Left hindlimb (tissue), 1 donor: Measurements from ENCODE around the gene S1PR2.
"Not testable (repeated sequence)": the region's sequence is repeated elsewhere in the genome, so short reads cannot be mapped to it uniquely, and the experiment has no call there.

Experiments used
- DNase-seq: peaks from one replicate; pipeline ENCODE4 v3.0.0-alpha.2; 2018

The S1PR2 gene

GRCh38 chr19:10252707-10253106 lies 21.6 kb upstream of the S1PR2 start:
- DNase-seq: no peak

- DNase-seq: peak; percentile 97
Measured at GRCh38 chr19:10251792-10252694, 20.9 kb upstream of the S1PR2 start, which contains the start of gene MRPL4. Gene MRPL4, plus strand, starts transcription at chr19:10252214. Its CDS starts 40 bp downstream, at chr19:10252254.

GRCh38 chr19:10246511-10246910 lies 15.4 kb upstream of the S1PR2 start:
- no peak for DNase-seq

- no peak for DNase-seq
Measured at GRCh38 chr19:10245189-10245939, 14.2 kb upstream of the S1PR2 start.

DNA sequence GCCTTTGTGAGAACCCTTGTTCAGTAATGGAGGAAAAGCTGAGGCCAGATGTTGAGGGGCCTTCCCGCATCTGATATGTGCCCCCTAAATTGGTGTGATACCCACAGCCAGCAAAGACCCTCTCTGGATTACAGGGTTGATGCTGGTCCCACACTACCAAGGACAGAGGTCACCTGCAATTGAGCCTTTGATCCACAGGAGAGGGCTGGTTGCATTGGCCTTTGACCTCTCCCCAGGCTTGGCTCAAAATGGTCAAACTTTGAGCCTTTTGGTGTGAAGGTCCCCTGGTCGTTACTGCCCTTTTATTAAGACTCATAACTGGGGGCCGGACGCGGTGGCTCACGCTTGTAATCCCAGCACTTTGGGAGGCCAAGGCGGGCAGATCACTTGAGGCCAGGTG lies 12.5 kb upstream of the S1PR2 start:
- DNase-seq: no peak

- DNase-seq: not testable (repeated sequence)
Measured at GRCh38 chr19:10241826-10242449, 10.8 kb upstream of the S1PR2 start.

GRCh38 chr19:10238172-10238783 lies 7.1 kb upstream of the S1PR2 start:
- peak; percentile 92 for DNase-seq

- DNase-seq: no peak
Measured at GRCh38 chr19:10237702-10238101, 6.6 kb upstream of the S1PR2 start.

- not testable (repeated sequence) for DNase-seq
Measured at GRCh38 chr19:10235409-10235808, 4.3 kb upstream of the S1PR2 start.

DNA sequence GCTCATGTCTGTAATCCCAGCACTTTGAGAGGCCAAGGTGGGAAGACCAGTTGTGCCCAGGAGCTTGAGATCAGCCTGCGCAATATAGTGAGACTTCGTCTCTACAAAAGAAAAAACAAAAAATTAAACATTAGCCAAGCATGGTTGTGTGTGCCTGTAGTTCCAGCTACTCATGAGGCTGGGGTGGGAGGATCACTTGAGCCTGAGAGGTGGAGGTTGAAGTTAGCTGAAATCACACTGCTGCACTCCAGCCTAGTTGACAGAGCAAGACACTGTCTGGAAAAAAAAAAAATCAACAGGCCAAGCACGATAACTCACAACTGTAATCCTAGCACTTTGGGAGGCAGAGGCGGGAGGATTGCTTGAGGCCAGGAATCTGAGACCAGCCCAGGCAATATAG lies 3.9 kb upstream of the S1PR2 start:
- no peak for DNase-seq

- DNase-seq: no peak
Measured at GRCh38 chr19:10233946-10234345, 2.8 kb upstream of the S1PR2 start.

DNA sequence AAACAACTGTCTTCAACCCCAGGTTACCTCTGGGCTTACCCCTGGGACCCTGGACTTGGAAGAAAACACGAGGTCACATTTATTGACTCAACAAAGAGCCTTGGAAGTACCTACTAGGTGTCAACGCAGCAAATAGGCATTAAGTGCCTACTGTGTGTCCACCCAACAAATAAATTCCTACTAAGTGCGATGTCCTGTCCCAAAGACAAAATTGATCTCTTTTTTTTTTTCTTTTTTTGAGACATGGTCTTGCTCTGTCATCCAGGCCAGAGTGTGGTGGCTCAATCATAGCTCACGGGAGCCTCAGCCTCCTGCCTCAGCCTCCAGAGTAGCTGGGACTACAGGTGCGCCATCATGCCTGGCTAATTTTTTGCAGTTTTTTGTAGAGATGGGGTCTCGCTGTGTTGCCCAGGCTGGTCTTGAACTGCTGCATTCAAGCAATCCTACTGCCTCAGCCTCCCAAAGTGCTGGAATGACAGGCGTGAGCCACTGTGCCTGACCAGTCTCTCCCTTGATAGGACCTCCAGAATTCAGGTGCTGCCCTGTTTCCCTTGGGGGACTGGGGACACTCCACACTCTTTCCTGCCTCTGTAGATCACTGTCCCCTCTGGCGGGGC lies 589 bp upstream of the S1PR2 start:
- no peak for DNase-seq

GRCh38 chr19:10230173-10230860 lies 814 bp downstream of the S1PR2 start:
- DNase-seq: peak; percentile 78

DNA sequence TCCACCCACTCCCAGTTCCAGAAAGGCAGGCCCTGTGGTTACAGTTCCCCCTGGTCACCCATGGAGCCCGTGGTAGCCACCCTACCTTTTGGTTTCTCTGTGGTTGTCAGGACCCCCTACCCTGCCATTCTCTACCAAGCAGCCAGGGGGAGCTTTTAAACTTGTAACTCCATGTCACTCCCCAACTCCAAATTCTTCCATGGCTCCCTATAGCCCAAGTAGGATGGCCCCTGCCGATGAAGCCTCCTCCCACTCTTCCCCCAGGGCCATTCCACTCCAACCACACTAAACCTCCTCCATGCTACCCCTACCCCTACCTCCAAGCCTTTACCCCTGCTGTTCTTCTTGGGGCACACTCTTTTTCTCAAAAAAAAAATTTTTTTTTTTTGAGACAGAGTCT lies 2.2 kb downstream of the S1PR2 start:
- no peak for DNase-seq

DNA sequence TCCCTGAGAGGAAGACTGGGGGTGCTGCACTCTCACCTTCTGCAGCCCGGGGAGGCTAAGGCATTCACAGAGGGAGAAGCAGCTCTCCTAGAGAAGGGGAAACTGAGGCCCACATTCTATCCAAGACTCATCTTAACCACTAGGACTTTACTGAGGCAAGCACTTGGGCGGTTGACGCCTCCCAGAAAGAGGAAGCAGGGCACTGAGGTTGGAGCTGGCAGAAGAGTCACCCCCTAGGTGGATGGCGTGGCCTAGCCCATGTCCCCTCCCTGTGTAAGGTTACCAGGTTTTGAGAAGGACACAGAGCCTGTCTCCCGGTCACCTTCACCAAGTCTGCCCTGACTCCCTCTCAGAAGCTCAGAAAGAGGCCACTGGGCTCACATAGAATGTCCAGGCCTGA lies 2.7 kb downstream of the S1PR2 start:
- no peak for DNase-seq

DNA sequence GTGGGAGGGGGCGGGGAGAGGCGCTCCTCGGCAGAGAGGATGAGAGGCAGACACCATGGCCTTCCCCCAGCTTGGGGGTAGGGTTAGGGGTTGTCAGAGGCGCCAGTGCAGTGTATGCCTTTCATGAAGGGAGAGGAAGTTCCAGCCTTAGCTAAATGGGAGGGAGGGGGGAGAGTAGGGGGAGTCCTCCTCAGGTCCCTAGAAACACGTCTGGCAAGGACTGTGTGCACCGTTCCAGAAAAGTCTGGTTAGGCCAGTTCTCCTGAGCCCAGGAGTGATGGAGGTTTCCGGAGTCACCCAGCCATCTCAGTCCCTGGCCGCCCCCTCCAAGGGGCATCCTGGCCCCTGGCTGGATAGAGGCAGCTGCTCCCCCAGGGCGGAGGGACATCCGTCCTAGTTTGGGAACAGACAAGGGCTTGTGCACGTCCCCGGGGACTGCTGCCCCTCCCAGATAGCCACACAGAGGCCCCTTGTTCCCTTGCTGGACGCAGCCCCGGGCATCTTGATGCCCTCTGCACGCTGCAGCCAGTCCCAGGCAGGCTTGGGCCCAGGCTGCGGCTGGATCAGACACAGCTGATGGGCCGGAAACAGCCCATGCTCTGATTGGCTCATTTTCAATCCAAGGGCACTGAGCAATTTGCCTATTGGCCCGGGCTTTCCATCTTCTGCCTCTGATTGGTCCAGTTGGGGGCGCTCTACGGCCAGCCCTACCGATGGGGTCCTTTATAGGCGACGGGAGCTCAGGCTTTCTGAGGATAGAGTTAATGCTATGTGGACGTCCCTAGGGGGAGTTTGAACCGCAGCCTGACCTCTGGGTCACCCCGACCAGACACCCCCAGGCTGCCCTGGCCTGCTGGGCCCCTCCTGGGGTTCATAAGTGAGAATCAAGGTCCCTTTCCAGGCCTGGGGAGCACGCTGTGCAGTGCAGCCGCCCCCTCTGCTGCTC lies 3.8 kb downstream of the S1PR2 start:
- DNase-seq: peak; percentile 73

DNA sequence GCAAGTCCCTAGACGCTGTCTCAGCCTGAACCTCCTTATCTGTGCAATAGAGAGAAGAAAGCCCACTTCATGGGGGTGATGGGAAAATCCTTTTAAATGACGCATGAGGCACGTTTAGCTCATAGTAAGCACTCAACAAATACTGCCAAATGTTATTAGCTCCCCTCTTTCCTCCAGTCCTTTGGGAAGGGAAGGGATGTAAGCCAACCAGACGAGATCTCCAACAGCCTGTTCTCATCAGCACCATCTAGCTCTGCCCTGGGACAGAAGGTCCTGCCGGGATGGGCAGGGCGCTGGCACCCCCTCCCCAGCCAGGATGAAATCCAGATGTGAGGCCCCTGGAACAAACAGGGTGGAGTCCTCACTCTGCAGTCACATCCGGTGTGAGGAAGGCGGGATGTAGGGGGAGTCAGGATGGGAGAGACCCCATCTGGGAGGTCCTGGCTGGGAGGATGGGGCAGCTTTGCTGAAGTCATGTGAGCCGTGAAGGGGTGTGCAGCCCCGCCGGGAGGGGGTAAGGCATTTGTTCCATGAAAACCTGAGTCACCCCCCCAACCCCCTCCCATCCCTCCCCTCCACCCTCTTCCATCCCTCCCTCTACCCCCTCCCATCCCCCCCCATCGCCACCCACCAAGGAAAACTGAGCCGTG lies 4.6 kb downstream of the S1PR2 start:
- peak; percentile 95 for DNase-seq

GRCh38 chr19:10226021-10226375 lies 5.1 kb downstream of the S1PR2 start:
- no peak for DNase-seq

DNA sequence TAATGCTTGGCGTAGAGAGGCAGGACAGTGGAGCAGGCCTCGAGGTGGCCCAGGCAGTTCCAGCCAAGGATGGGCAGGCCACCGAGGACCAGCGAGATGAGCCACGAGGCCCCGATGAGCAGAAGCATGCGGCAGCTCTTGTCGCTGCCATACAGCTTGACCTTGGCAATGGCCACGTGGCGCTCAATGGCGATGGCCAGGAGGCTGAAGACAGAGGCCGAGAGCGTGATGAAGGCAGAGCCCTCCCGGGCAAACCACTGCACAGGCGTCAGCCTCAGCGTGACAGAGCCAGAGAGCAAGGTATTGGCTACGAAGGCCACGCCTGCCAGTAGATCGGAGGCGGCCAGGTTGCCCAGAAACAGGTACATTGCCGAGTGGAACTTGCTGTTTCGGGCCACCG lies 6.8 kb downstream of the S1PR2 start:
- no peak for DNase-seq

GRCh38 chr19:10223488-10224213 lies 7.5 kb downstream of the S1PR2 start:
- DNase-seq: no peak
